ENCODE data around the gene KDM4C. TPM values are rescaled to one million over a fixed set of nuclear protein-coding genes. Genes with fewer than 3 reads are reported as not detected.

The KDM4C gene
- total and polyA plus RNA-seq, 11 donors: 4.4 to 19.9 (median 13.3) TPM

DNA sequence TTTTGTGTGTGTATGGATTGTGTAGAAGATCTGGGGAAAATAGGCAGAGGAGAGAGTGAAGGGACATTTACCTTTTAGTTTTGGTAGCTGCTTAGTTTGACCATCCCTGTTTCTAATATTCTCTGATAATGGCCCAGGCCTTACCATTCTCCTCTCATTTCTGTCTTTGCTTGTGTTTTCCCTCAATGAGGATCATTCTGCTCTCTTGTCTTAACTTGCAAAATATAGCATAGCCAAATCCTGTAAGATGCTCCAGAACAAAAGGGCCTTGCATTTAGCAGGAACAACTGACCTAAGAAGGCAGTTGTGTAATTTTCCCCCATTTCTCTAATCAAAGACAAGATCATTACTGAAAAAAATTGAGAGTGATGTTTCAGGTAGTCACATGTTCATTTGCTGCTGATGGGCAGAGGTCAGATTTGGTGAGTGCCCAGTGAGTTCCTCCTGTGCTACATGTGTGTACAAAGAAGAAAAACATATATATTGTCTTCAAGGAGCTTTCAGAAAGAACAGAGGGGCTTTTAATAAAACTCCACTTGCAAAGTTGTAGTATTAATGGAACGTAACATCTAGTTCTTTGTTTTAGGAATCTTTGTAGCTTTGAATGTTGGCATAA lies 139.5 kb downstream of the KDM4C start:
- ATAC-seq: no peak

GRCh38 chr9:6897898-6898302 lies 140.1 kb downstream of the KDM4C start:
- ATAC-seq (no peak), DNase-seq (no peak)
- WGBS, 4 donors: 70 to 84% (median 76%) methylated on average over 7 of the region's 7 CpGs
- H3K36me3 ChIP-seq: peaks cover 0 to 19% (median 10%) of the 10 kb centered on the region in 9 donors
- peaks cover 0 to 6% (median 0%) of the 10 kb centered on the region in 12 donors for H3K4me1 ChIP-seq
- H3K4me3 ChIP-seq: no peak overlapping the region
- TF ChIP-seq POLR2A (IDR thresholded peaks at IDR 0.05) (no peak), CTCF (IDR thresholded peaks at IDR 0.05) (no peak)
- H3K27me3 ChIP-seq: no peaks in the 10 kb centered on the region
- intact Hi-C loops (cut with DNase I): no loop called here
- H3K27ac ChIP-seq: no peak overlapping the region
- H3K9me3 ChIP-seq: no peaks in the 10 kb centered on the region

More for the DNA sequence above, 139.5 kb downstream of the KDM4C start:
- H3K4me1 ChIP-seq: peaks cover 0 to 2% (median 0%) of the 10 kb centered on the region in 12 donors
- no peak for DNase-seq
- TF ChIP-seq CTCF (IDR thresholded peaks at IDR 0.05): no peak
- TF ChIP-seq POLR2A (IDR thresholded peaks at IDR 0.05): no peak
- peaks cover 0 to 22% (median 12%) of the 10 kb centered on the region in 9 donors for H3K36me3 ChIP-seq
- H3K4me3 ChIP-seq: no peak overlapping the region
- intact Hi-C loops (cut with DNase I): no loop called here
- WGBS, 4 donors: 84 to 90% (median 88%) methylated on average over 1 of the region's 1 CpG
- no peaks in the 10 kb centered on the region for H3K9me3 ChIP-seq
- no peaks in the 10 kb centered on the region for H3K27me3 ChIP-seq
- no peak overlapping the region for H3K27ac ChIP-seq

GRCh38 chr9:6899274-6899673 lies 141.5 kb downstream of the KDM4C start:
- H3K4me3 ChIP-seq: no peak overlapping the region
- no peak for DNase-seq
- no peaks in the 10 kb centered on the region for H3K27me3 ChIP-seq
- ATAC-seq: no peak
- TF ChIP-seq CTCF (IDR thresholded peaks at IDR 0.05): no peak
- TF ChIP-seq POLR2A (IDR thresholded peaks at IDR 0.05): no peak
- H3K4me1 ChIP-seq: peaks cover 0 to 6% (median 0%) of the 10 kb centered on the region in 12 donors
- H3K27ac ChIP-seq: no peak overlapping the region
- WGBS, 4 donors: 0 to 99% (median 57%) methylated on average over 1 of the region's 1 CpG
- peaks cover 0 to 5% (median 3%) of the 10 kb centered on the region in 9 donors for H3K36me3 ChIP-seq
- intact Hi-C loops (cut with DNase I): no loop called here
- H3K9me3 ChIP-seq: no peaks in the 10 kb centered on the region

DNA sequence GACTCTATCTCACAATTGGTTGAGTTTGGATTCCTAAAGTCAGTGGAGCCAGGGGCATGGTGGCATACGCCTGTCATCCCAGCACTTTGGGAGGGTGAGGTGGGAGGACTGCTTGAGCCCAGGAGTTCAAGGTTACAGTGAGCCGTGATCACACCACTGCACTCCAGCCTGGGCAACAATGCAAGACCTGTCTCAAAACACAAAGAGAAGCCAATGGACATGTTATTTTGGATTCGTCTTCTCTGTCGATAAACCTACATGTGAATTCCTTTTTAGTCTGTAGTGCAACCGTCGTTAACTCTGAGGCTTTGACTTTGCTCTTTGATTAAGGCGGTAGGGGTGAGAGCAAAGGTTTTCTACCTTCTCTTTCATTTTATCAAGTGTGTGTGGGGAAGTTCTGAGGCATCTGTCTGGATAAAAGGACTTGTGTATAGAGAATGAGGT lies 142.7 kb downstream of the KDM4C start:
- intact Hi-C loops (cut with DNase I): loop anchor here in 2 of 10 donors (10.0 kb wide), 1 partner anchor 634 kb away; no protein-coding TSS in a partner anchor
- H3K27me3 ChIP-seq: no peaks in the 10 kb centered on the region
- no peaks in the 10 kb centered on the region for H3K36me3 ChIP-seq
- 93 to 96% (median 95%) methylated on average over 6 to 7 of the region's 7 CpGs for WGBS, 4 donors
- H3K4me3 ChIP-seq: no peak overlapping the region
- H3K4me1 ChIP-seq: peaks cover 0 to 6% (median 0%) of the 10 kb centered on the region in 12 donors
- H3K9me3 ChIP-seq: no peaks in the 10 kb centered on the region
- H3K27ac ChIP-seq: no peak overlapping the region
- TF ChIP-seq CTCF (IDR thresholded peaks at IDR 0.05): no peak
- no peak for TF ChIP-seq POLR2A (IDR thresholded peaks at IDR 0.05)
- no peak for DNase-seq
- no peak for ATAC-seq

All from heart left ventricle (tissue), 16 donors.